Vagina (tissue), 2 donors: Measurements from ENCODE around the gene PLK2.
A peak's percentile ranks its signal among the peaks of the same experiment; 100 is the strongest.

Source experiments
- CTCF ChIP-seq, 3 experiments: fragments of 450-650 bp in 2 of 3; fragments of 200-600 bp in 1 of 3; sonication (generic) in 1 of 3; IDR thresholded peaks; one replicate each; pipeline ENCODE4 v1.5.1; 2017 to 2019; ENCODE audit warnings: antibody characterized with exemption in 3 of 3, mild to moderate bottlenecking in 2 of 3, moderate library complexity in 2 of 3
- POLR2A ChIP-seq, 2 donors: fragments of 450-650 bp; IDR thresholded peaks; one replicate each; pipeline ENCODE4 v1.6.1; 2017; ENCODE audit warnings: antibody characterized with exemption in 2 of 2, mild to moderate bottlenecking in 2 of 2, moderate library complexity in 2 of 2
- POLR2AphosphoS5 ChIP-seq, 2 donors: sonication (generic); formaldehyde crosslinking; IDR thresholded peaks; one replicate each; pipeline ENCODE4 v1.9.0; 2017; ENCODE audit warnings: antibody characterized with exemption in 2 of 2, mild to moderate bottlenecking in 2 of 2, low read depth in 1 of 2; ENCODE audit not compliant: insufficient read depth in 1 of 2

DNA sequence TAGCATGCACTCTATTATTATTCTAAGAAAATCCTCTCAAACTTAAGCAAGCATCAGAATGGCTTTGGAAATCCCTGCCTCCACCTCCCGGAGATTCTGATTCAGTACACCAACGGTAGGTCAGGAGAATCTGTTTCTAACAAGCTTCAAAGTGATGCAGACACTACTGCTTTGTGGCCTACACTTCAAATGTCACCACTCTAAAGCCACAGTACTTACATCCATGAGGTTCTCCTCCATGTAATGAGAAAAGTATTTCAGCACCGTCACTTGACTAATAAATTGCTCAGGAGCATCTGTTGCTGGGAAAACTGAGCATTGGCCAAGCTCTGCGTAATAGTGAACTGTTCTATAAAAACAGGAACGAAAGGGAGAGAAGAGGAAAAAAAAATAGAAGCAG is 4.8 kb downstream of the PLK2 start:
- TF ChIP-seq CTCF (IDR thresholded peaks at IDR 0.05): no peak
- TF ChIP-seq POLR2A (IDR thresholded peaks at IDR 0.05): no peak
- TF ChIP-seq POLR2AphosphoS5 (IDR thresholded peaks at IDR 0.05; ENCODE audit: insufficient read depth in 1 of 2, low read depth in 1 of 2): peak in 1 of 2 donors; percentile 16
